HG02981 (cell line): ENCODE results near the gene HS6ST2.
"Not testable (repeated sequence)": the region's sequence is repeated elsewhere in the genome, so short reads cannot be mapped to it uniquely, and the experiment has no call there.

ENCODE experiments used
- ATAC-seq: cut with Tn5 transposase; IDR thresholded peaks from one replicate; pipeline ENCODE4 v1.9.1; 2021; ENCODE audit warnings: mild to moderate bottlenecking, moderate library complexity; ENCODE audit not compliant: unreplicated experiment

HS6ST2 gene

DNA sequence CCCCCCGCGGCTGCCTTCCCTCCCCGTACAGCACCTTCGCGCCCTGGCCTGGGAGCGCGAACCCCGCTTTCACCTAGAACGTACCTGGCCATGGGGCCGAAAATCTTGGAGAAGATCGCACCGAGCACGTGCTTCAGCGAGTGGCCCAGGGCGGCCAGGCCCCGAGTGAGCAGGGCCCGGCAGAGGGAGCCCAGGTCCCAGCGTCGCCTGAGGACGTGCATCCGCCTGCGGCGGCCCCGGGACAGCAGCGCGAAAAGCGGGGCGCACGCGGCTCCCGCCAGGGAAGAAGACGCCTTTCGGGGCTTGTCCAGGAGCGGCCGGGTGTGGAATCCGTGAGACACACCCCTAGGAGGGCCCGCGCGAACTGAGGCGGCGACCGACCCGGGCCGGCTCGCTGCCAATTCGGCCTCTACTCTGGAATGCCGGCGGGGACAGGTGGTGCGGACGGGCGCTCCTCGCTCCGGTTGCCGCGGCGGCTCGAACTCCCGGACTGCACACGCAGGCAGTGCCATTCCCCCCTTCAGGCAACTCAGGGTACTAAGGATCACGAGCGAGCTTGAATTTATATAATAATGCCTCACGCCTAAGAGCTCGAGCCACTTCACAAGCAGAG, at the start of gene HS6ST2:
Gene HS6ST2, minus strand, starts transcription at position 539 of the 613 bp plus-strand sequence.
- ATAC-seq: no peak

DNA sequence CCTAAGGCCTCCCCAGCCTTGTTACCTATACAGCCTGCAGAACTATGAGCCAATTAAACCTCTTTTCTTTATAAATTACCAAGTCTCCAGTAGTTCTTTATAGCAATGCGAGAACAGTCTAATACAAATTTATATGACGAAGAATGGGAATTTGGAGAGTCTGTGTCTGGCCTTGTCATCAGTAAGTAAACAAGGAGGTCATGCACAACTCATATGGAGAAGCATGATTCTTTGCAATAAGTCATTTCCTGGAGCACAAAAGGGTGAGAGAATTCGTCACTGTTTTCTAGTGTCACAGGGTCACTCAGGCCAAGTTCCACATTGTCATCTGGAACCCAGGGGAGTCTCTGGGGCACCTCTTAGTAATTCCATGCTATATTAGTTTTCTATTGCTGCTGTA, 49.0 kb upstream of the HS6ST2 start:
- no peak for ATAC-seq

DNA sequence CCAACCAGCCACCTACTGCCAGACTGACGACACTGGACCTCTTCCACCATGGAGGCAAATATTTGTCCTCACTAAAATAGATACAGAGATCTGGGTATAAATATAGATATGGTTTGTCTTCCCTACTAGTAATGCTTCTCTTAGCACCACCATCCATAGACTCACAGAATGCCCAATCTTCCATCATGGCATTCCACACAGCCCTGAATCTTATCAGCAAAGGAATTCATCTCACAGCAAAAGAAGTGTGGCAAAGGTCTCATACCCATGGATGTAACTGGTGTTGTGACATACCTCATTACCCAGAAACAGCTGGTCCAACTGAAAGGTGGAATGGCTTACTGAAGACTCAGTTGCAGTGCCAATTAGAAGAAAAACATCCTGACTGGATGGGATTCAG, 47.2 kb upstream of the HS6ST2 start:
- ATAC-seq: no peak

DNA sequence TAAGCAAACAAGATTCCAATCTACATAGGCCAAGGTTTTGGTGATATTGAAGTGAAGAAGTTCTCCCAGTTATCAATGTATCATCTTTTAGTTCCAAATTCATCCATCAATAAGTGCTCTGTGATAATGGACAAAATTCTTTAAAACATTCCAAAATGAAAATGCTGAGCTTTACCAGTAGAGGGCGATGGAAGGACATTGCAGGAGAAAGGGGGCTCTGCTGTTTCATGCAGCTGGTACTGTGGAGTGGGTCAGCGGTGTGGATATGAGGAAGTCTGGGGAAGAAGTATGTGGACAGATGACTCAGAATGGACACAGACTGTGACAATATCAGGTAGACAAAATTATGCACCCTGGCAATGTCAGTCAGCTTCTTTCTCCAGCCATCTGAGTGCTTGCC, 46.6 kb upstream of the HS6ST2 start:
- ATAC-seq: no peak

DNA sequence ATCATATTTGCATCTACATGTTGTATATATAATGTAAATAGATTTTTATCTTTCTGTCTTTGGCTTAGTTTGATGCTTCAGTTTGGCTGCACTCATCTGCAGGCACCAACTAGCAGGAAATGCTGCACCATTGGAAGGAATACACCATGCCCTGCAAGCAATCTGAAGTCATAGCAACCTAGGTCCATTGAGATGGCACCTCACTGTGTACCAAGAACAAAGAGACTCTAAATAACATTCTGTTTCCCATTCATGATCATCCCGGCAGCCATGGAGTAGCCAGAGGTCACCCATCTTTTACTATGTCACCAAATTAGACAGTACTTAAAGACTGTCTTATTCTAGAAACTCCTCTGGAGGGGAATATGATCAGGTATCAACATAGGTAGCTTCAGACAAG, 40.8 kb upstream of the HS6ST2 start:
- no peak for ATAC-seq

DNA sequence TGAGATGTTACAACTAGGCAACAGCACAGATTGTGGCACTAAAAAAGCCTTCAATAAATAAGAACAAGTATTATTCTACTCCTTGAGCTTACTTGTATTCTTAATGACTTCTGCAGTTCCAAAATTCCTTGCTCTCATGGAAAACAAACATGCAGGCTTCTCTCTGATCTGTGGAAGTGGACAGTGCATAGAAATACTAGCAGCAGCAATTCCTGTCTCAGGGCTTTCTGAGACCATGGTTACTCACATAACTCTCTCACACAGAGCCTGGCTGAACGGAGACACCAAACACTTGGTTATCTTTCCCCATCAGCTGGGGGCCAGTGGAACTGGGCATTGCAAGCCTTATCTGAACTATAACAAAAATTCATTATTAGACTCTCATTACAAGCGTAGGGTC, 32.4 kb upstream of the HS6ST2 start:
- ATAC-seq: no peak

DNA sequence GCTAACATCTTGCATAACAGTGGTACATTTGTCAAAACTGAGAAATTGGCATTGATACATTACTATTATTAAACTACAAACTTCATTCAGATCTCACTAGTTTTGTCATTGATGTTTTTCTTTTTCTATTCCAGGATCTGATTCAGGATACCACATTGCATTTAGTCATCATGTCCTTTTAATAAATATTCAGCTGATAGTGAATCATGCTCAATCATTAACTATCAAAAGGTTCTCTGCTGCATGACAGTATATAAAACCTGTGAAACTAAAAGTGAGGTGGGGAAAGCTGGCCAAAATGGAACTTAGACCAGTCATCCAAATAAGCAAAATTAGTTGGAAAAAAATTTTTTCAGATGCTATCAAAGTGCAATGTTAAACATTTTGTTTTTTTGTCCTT, 28.1 kb upstream of the HS6ST2 start:
- no peak for ATAC-seq

DNA sequence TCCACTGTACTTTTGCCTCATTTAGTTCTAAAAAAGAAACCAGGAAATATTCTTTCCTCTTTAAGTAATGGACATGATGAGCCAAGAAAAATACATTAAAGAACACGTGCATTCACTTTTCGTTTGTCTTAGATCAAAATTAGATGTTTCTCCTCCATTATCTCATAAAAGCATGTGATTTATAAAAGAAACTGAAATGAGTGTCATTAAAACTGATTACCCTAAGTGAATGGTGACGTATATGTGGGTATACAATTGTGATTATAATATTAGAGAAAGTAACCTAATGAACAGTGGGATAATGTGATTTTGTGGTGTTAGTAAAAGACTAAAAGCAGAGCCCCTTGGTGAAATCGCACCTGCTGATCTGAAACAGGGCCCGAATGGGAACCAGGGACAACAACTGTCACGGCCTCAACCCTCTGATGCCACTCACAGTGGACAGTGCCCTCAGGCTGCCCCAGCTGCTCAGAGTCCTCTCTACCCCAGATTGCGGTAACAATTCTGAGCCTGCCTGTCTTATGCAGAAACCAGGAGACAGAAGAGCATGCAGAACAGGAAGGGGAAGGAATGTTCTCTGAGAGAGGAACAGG, 25.7 kb upstream of the HS6ST2 start:
- no peak for ATAC-seq

DNA sequence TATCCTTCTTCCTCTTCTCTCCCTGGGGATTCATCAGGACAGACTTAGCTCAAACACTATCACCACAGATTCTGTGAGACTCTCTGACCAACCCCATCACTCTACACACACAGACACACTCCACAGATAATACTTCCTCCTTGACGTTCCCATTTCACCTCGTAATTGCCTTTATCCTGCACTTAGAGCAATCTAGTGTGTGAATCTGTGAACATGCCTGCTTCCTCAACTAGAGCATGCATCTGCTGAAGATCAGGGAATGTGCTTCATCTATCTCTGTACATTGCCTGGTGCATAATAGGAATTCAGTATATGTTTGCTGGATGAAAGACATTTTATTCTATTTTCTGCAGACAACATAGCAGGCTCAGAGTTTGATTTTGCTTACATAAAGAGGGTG, 25.1 kb upstream of the HS6ST2 start:
- no peak for ATAC-seq

DNA sequence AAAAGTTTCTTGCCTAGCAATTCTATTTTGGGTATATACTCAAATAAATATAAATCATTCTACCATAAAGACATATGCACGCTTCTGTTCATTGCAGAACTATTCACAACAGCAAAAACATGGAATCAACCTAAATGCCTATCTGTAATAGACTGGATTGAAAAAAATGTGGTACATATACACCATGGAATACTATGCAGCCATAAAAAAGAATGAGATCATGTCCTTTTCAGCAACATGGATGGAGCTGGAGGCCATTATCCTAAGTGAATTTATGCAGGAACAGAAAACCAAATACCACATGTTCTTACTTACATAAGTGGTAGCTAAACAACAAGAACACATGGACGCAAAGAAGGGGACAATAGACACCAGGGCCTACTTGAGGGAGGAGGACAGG, 21.6 kb upstream of the HS6ST2 start:
- not testable (repeated sequence) for ATAC-seq

DNA sequence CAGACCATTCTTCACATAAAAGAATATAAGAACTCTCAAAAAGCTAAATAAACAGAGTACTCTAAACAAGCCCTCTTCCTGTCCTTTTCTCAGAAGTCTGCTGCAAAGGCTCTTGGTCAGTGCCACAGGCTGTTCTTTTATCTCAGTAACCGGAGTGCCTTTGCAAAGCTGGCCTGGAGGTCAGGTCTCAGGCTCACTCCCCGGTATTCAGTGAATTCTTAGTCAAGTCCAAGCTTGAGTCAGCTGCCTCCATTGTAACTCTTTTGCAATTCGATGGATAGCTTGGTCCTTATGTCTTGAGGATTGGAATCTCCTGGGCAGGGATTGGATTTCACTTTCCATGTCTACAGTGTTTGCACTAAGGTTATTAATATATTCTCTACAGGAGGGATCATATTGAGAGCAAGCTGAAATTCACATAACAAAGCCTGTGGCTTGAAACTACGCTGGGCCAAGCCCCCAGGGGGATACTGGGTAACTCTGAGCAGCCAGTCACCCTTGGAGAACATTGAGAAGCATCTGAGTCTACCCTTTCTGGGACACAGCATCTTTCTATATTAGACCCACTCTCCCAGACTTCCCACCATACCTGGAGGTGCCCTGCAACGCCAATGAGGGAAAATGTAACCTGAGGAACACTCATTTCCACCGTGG, 10.0 kb upstream of the HS6ST2 start:
- ATAC-seq: no peak

DNA sequence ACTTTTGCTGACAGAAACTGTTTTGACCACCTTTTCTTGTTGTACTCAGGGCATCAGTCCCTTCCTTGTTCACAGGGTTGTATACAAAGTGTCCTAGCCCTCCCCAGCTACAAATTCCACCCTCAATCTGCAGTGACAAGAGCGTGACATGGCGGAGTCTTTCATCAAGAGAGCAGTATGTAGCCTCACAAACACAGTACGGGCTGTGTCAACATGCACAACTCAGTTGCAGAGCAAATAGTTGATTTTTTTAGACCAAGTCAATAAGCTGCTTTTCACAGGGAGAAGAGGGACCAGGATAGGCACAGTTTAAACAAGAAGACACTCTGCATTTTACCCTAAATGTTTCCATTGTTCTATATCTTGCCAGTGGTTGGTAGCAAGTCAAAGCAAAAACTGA, 8.6 kb upstream of the HS6ST2 start:
- no peak for ATAC-seq

DNA sequence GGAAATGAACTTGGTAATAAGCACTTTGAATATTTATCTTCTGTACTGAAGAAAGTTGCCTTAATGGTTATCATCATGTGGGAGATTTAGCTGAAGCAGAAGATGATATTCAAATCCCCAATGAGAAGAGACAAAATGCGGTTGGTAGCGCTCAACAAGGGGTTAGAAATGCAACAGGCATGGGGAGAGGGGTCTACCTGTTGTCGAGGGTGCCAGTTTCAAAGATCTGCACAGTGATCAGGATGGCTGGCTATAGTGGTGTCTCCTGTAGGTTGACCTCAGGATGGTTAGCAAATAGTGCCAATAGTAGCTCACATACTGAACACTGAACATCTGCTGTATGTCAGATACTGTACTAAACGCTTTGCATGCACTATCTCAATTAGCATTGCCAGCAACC, 7.0 kb upstream of the HS6ST2 start:
- no peak for ATAC-seq

DNA sequence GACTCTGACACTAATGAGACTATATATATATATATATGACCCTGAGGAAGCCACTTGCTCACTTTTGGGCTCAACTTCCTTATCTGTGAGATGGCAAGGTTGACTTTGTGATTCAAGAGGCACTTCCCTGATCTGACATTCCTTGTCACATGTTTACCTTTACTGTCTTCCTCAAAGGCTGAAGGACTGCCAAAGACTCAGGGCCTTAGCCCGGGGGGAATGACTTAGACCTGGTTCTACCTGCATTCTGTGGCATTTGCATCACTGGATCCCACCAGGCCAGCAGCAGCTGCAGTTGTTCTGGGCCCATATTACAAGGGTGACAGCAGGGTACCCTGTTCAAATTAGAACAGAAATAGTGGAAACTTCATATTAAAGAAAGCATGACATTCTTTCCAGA, 3.1 kb upstream of the HS6ST2 start:
- no peak for ATAC-seq

DNA sequence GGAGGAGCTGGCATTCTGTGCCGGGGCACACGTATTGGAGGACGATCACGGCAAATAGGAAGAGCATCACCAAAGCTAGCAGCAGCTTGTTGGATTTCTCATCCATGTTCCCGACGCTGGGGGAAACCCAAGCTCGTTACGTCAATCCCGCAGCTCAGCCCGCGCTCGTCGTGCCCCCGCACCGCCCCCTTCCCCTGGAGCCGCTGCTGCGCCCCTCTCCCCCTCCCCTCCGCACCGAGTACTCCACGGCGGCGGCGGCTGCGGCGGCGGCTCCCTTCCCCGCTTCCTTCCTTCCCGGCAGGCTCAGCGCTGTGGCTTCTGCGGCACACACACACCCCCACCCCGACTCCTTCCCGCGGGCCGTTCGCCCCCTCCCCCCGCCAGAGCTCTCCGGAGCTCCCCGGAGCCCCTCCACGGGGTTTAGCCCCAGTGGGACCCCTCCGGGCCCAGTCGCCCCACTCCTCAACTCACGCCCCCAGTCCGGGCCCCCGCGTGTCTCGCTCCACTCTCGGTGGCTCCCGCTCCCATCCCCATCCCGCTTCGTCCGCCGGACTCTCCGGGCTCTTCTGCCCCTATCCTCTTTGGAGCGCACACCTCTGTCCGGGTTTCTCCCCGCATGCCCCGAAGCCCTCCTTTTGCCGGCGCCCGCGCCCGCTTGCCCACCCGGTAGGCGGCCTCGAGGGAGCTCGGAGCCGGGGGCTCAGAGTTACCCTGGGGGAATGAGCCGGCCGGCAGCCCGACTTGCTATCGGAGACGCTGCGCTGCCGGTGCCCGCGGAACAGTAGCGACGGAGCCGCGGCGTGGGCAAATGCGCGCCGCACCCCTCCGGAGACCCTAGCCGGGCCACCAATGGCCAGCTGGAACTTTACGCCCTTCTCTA, 978 bp downstream of the HS6ST2 start:
- no peak for ATAC-seq

DNA sequence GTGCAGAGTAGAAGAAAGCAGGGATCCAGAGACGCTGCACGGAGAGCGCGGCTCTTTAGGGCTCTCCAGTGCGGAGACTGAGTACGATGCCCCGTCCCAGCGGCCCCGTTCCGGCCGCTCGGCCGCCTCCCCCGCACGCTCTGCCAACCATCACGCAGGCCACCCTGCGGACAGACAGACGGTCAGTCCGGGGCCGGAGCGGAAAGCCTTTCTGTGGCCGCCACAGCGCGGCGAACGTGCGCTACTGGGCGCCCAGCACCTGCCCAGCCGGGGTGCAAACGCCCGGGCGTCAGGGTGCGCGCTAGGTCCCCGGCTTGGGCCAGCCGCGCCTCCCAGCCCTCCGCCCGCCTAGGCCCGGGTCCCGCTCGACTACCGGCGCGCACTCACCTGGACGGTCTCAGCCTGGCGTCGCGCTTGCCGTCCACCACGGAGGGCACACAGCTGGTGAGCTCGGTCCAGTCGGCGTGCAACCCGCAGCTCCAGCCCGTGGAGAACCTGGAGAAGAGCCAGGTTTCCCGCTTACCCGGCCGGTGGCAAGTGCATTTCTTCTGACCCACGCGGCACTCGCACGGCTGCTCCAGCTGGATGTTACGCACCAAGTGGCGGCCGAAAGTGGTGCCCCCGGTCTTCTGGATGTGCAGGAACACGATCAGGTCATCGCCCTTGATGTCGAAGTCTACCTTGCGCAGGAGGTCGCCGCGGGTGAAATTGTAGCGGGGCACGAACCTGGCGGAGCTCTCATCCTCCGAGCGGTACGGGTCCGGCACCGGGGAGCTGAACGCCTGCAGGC, 1.8 kb downstream of the HS6ST2 start:
- no peak for ATAC-seq

DNA sequence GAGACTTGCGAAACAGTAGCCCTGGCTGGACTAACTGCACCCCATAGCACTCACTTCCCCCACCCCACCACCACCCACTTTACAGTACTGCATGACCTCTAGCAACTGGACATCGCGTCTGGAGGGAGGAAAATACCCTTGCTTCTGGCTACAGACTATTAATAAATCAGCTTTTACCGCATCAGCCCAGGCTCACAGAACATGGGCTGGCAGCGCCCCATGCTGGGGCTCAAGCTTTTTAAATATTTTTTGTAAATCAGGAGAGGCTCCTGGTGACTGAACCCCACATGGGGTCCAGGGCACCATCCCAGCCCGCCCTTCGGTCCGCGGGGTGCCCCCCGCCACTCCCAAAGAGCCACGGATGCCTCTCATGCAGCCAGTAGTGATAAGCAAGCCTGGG, 2.7 kb downstream of the HS6ST2 start:
- no peak for ATAC-seq

DNA sequence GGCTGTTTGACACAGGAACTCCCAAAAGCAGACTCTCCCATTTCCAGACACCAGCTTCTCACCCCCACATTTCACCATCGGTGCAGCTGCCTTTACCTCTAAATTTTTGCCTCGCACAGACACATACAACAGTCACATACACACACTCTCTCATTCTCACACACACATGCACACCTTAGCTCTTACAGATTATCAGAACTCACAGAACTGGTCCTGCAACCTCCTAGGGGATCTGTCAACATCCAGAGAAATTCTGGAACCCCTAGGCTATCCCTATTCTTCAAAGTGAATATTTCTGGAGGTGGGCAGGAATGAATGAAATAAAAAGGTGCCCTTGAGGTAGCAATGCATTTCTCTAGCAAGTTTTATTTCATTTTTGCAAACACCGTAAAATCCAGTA, 4.1 kb downstream of the HS6ST2 start:
- no peak for ATAC-seq

DNA sequence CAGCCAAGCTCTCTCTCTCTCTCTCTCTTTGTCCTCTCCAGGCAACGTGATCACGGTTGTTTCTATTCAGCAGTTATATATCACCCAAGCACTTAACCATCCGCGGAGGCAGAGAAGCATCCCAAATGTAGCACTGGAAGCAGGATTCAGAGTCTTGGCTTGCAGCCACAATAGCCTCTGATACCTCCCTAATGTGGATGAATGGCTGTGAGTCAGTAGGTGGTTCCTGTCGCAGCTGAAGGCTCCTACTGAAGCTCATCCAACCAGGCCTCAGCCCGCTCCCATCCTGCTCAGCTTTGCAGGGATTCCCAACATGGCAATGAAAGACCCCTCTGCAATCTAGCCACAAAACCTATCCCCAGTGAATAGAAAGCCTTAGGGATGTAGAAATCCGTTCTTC, 5.1 kb downstream of the HS6ST2 start:
- no peak for ATAC-seq

DNA sequence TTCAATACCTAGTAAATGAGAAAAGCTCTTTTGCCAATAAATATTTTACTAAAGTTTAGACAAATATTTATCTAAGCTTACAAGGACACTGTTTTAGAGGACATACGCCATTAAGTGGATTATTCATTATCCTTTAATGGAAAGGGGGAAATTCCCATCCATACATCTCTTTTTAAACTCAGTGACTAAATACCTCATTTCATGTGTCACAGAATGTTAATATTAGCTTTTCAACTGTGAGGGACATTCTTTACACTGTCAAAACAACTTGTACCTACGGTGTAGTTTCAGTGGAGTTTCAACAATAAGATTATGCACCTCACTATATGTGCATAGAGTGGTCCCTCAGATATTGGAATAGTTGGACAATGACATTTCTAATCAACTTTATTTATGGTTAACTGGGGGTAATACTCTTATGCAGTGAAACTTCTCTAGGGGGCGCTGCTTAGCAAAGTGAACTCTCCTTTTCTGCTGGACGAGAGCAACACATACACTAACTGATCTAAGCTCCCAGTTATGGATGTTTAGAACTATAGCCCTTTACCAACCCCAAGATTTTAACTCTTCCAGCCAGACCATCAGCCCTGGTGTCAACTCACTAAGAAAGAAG, 9.7 kb downstream of the HS6ST2 start:
- no peak for ATAC-seq
